ENCODE data around the gene VSTM4. TPM values are rescaled to one million over a fixed set of nuclear protein-coding genes. Genes with fewer than 3 reads are reported as not detected.

Gene VSTM4
- total RNA-seq, 1 experiment from 2014 or later: 0.72 TPM

- TF ChIP-seq, protein P1, sequence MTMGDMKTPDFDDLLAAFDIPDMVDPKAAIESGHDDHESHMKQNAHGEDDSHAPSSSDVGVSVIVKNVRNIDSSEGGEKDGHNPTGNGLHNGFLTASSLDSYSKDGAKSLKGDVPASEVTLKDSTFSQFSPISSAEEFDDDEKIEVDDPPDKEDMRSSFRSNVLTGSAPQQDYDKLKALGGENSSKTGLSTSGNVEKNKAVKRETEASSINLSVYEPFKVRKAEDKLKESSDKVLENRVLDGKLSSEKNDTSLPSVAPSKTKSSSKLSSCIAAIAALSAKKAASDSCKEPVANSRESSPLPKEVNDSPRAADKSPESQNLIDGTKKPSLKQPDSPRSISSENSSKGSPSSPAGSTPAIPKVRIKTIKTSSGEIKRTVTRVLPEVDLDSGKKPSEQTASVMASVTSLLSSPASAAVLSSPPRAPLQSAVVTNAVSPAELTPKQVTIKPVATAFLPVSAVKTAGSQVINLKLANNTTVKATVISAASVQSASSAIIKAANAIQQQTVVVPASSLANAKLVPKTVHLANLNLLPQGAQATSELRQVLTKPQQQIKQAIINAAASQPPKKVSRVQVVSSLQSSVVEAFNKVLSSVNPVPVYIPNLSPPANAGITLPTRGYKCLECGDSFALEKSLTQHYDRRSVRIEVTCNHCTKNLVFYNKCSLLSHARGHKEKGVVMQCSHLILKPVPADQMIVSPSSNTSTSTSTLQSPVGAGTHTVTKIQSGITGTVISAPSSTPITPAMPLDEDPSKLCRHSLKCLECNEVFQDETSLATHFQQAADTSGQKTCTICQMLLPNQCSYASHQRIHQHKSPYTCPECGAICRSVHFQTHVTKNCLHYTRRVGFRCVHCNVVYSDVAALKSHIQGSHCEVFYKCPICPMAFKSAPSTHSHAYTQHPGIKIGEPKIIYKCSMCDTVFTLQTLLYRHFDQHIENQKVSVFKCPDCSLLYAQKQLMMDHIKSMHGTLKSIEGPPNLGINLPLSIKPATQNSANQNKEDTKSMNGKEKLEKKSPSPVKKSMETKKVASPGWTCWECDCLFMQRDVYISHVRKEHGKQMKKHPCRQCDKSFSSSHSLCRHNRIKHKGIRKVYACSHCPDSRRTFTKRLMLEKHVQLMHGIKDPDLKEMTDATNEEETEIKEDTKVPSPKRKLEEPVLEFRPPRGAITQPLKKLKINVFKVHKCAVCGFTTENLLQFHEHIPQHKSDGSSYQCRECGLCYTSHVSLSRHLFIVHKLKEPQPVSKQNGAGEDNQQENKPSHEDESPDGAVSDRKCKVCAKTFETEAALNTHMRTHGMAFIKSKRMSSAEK (CRISPR knock-in tag; IDR thresholded peaks at IDR 0.05; ENCODE audit: borderline replicate concordance): no peak
These were observed 39.6 kb downstream of the VSTM4 start (continued) for GRCh38 chr10:49075743-49076142.

- no peak for ATAC-seq
- Mint-ChIP-seq H3K9me3 (no peaks in the 10 kb centered on the region), H3K4me3 (no peak overlapping the region), H3K27ac (no peak overlapping the region), H3K36me3 (no peaks in the 10 kb centered on the region), H3K4me1 (no peaks in the 10 kb centered on the region; the same call in 1 of the 2 replicates), H3K27me3 (ENCODE audit: low read depth) (no peaks in the 10 kb centered on the region)
- TF ChIP-seq ZNF219 (CRISPR knock-in tag; IDR thresholded peaks at IDR 0.05; ENCODE audit: borderline replicate concordance): no peak
- TF ChIP-seq FOXJ3 (CRISPR knock-in tag; IDR thresholded peaks at IDR 0.05; ENCODE audit: borderline replicate concordance): no peak
- TF ChIP-seq ERG (CRISPR knock-in tag; IDR thresholded peaks at IDR 0.05): no peak
- TF ChIP-seq, protein P2, sequence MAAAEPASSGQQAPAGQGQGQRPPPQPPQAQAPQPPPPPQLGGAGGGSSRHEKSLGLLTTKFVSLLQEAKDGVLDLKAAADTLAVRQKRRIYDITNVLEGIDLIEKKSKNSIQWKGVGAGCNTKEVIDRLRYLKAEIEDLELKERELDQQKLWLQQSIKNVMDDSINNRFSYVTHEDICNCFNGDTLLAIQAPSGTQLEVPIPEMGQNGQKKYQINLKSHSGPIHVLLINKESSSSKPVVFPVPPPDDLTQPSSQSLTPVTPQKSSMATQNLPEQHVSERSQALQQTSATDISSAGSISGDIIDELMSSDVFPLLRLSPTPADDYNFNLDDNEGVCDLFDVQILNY (CRISPR knock-in tag; IDR thresholded peaks at IDR 0.05): no peak
- TF ChIP-seq FOXK1 (CRISPR knock-in tag; IDR thresholded peaks at IDR 0.05): no peak
- TF ChIP-seq MYBL2 (CRISPR knock-in tag; IDR thresholded peaks at IDR 0.05): no peak
- POLR2A ChIA-PET: no interaction called here
- no peak for DNase-seq (ENCODE audit: low spot score)
- CTCF ChIA-PET: no interaction called here
These were observed 40.3 kb downstream of the VSTM4 start for GRCh38 chr10:49074836-49075682.

- DNase-seq (ENCODE audit: low spot score): no peak
- ChIA-PET POLR2A (no interaction called here), CTCF (interaction anchor here (1.6 kb wide), 1 partner anchor 92 kb away, joined by 5 read pairs; no protein-coding TSS in a partner anchor)
- no peaks in the 10 kb centered on the region for H3K4me1 Mint-ChIP-seq
- no peaks in the 10 kb centered on the region for H3K27me3 Mint-ChIP-seq (ENCODE audit: low read depth)
- ATAC-seq: no peak
- no peak overlapping the region for H3K27ac Mint-ChIP-seq
- H3K9me3 Mint-ChIP-seq: no peaks in the 10 kb centered on the region
- no peak overlapping the region for H3K4me3 Mint-ChIP-seq
- no peaks in the 10 kb centered on the region for H3K36me3 Mint-ChIP-seq
- no peak for TF ChIP-seq SMAD3 (CRISPR knock-in tag; IDR thresholded peaks at IDR 0.05; ENCODE audit: borderline replicate concordance)
- TF ChIP-seq ETV6 (CRISPR knock-in tag; IDR thresholded peaks at IDR 0.05): no peak
- no peak for TF ChIP-seq CREB1 (CRISPR knock-in tag; IDR thresholded peaks at IDR 0.05)
- no peak for TF ChIP-seq CREM (CRISPR knock-in tag; IDR thresholded peaks at IDR 0.05)
- TF ChIP-seq TCF7 (CRISPR knock-in tag; IDR thresholded peaks at IDR 0.05; ENCODE audit: low read depth): no peak
- TF ChIP-seq ZNF263 (CRISPR knock-in tag; IDR thresholded peaks at IDR 0.05; ENCODE audit: low read depth): no peak
- TF ChIP-seq PRRX2 (CRISPR knock-in tag; IDR thresholded peaks at IDR 0.05): no peak
- no peak for TF ChIP-seq HMGA2 (CRISPR knock-in tag; IDR thresholded peaks at IDR 0.05)
- TF ChIP-seq ARID4B (CRISPR knock-in tag; IDR thresholded peaks at IDR 0.05; ENCODE audit: borderline replicate concordance): no peak
- no peak for TF ChIP-seq AR (CRISPR knock-in tag; IDR thresholded peaks at IDR 0.05)
These were observed 43.0 kb downstream of the VSTM4 start for GRCh38 chr10:49072166-49072885.

Measured in WTC11 (cell line).